HCT116 (cell line): ENCODE measurements around the gene DOCK2. TPM values are rescaled to one million over a fixed set of nuclear protein-coding genes. Genes with fewer than 3 reads are reported as not detected.

Source experiments
- ATAC-seq: fragments of 200-7000 bp; cut with Tn5 transposase; 2 replicates; pipeline ENCODE4 v1.9.1; 2020; ENCODE audit warnings: mild to moderate bottlenecking, moderate library complexity
- BruUV-seq: library from RNA; stranded (reverse); fragments of 400-500 nt; replicated peaks from 2 replicates; lab custom pipeline; 2021; lab: Mats Ljungman, UMichigan
- CTCF ChIA-PET: fragments of 300-600 bp; sonication (Branson Sonifier 250); formaldehyde crosslinking; loops from one replicate; lab custom pipeline; 2021; ENCODE audit warnings: antibody characterized with exemption; lab: Charles Lee
- POLR2A ChIA-PET: fragments of 300-600, 350-600 bp; sonication (Branson Sonifier 250); formaldehyde crosslinking; loops from one replicate; lab custom pipeline; 2021; ENCODE audit warnings: antibody characterized with exemption; lab: Charles Lee
- RAD21 ChIA-PET, 2 experiments: fragments of 300-600 bp; sonication (Branson Sonifier 250); formaldehyde crosslinking; loops; one replicate each; lab custom pipeline; 2023; ENCODE audit warnings: low total read pairs in 2 of 2; ENCODE audit not compliant: uncharacterized antibody in 2 of 2, unreplicated experiment in 2 of 2, low non-redundant PET in 1 of 2; lab: Charles Lee
- DNase-seq: peaks from one replicate; pipeline ENCODE4 v3.0.0-alpha.2; 2010; ENCODE audit warnings: low read depth, low spot score
- H2AFZ ChIP-seq: fragments of 200-600 bp; shearing (Covaris generic), sonication (generic); 2 replicates; pipeline ENCODE4 v1.6.1; 2017; ENCODE audit warnings: low read depth, mixed run types, mixed read lengths, antibody characterized with exemption, low read length; ENCODE audit not compliant: poor library complexity, severe bottlenecking
- H3K27ac ChIP-seq: 2 replicates; pipeline ENCODE4 v1.5.1; 2012; ENCODE audit warnings: low read depth, low read length
- H3K27me3 ChIP-seq: fragments of 200-600 bp; sonication (generic); 2 replicates; pipeline ENCODE4 v1.6.1; 2016; ENCODE audit warnings: mixed run types, low read length, mixed read lengths; ENCODE audit not compliant: insufficient read depth
- H3K36me3 ChIP-seq, 2 experiments: fragments of 200-500 bp in 1 of 2; fragments of 200-600 bp in 1 of 2; sonication (Bioruptor generic) in 1 of 2; sonication (generic) in 1 of 2; 2 replicates each; pipeline versions ENCODE4 v1.5.1 to v1.6.1; 2014 to 2016; ENCODE audit warnings: low read length in 2 of 2, inconsistent platforms in 1 of 2, mixed read lengths in 1 of 2, mixed run types in 1 of 2; ENCODE audit not compliant: insufficient read depth in 2 of 2, control insufficient read depth in 1 of 2
- H3K4me1 ChIP-seq, 2 experiments: fragments of 200-600 bp in 1 of 2; sonication (generic) in 1 of 2; 2 replicates each; pipeline versions ENCODE4 v1.5.1 to v1.6.1; 2012 to 2017; ENCODE audit warnings: low read length in 2 of 2, inconsistent platforms in 1 of 2, mild to moderate bottlenecking in 1 of 2, mixed read lengths in 1 of 2, mixed run types in 1 of 2, moderate library complexity in 1 of 2; ENCODE audit not compliant: insufficient read depth in 2 of 2, control insufficient read depth in 1 of 2
- H3K4me2 ChIP-seq: fragments of 200-600 bp; sonication (generic); 2 replicates; pipeline ENCODE4 v1.6.1; 2017; ENCODE audit warnings: mixed run types, low read length, mixed read lengths
- H3K4me3 ChIP-seq, 2 experiments: fragments of 200-600 bp in 1 of 2; sonication (generic) in 1 of 2; replicated peaks in 1 of 2; 2 replicates each; pipeline ENCODE4 v1.5.1; 2011 to 2016; ENCODE audit warnings: low read length in 2 of 2, control low read depth in 1 of 2, low read depth in 1 of 2, mild to moderate bottlenecking in 1 of 2, mixed read lengths in 1 of 2, mixed run types in 1 of 2
- H3K79me2 ChIP-seq: fragments of 200-600 bp; sonication (generic); 2 replicates; pipeline ENCODE4 v1.6.1; 2017; ENCODE audit warnings: mild to moderate bottlenecking, mixed run types, low read length, moderate library complexity, mixed read lengths; ENCODE audit not compliant: insufficient read depth
- H3K9ac ChIP-seq: fragments of 200-600 bp; sonication (generic); 2 replicates; pipeline ENCODE4 v1.6.1; 2016; ENCODE audit warnings: low read length, mixed read lengths
- H3K9me2 ChIP-seq: fragments of 200-600 bp; sonication (generic), shearing (Covaris generic); 2 replicates; pipeline ENCODE4 v1.6.1; 2017; ENCODE audit warnings: mixed run types, mild to moderate bottlenecking, moderate library complexity; ENCODE audit not compliant: insufficient read depth
- H3K9me3 ChIP-seq, 2 experiments: fragments of 200-500 bp in 1 of 2; fragments of 200-600 bp in 1 of 2; sonication (Bioruptor generic) in 1 of 2; sonication (generic) in 1 of 2; 2 replicates each; pipeline ENCODE4 v1.6.1; 2014 to 2017; ENCODE audit warnings: low read length in 2 of 2, mixed read lengths in 2 of 2, inconsistent platforms in 1 of 2, low read depth in 1 of 2, mild to moderate bottlenecking in 1 of 2, mixed run types in 1 of 2, moderate library complexity in 1 of 2; ENCODE audit not compliant: control insufficient read depth in 1 of 2, insufficient read depth in 1 of 2
- H4K20me1 ChIP-seq: fragments of 200-600 bp; sonication (generic), shearing (Covaris generic); 2 replicates; pipeline ENCODE4 v1.6.1; 2017; ENCODE audit warnings: mixed run types, mild to moderate bottlenecking, moderate library complexity; ENCODE audit not compliant: insufficient read depth
- CBX3 ChIP-seq: IDR thresholded peaks from 2 replicates; pipeline ENCODE4 v1.6.1; 2012; ENCODE audit warnings: low read depth
- CEBPB ChIP-seq: IDR thresholded peaks from 2 replicates; pipeline ENCODE4 v1.6.1; 2012; ENCODE audit warnings: low read depth
- EGR1 ChIP-seq: IDR thresholded peaks from 2 replicates; pipeline ENCODE4 v1.6.1; 2012; ENCODE audit warnings: low read depth
- ELF1 ChIP-seq: IDR thresholded peaks from 2 replicates; pipeline ENCODE4 v1.6.1; 2012; ENCODE audit warnings: low read depth, borderline replicate concordance
- EZH2phosphoT487 ChIP-seq: fragments of 200-600 bp; IDR thresholded peaks from 2 replicates; pipeline ENCODE4 v1.6.1; 2018; ENCODE audit warnings: antibody characterized with exemption, borderline replicate concordance
- FOSL1 ChIP-seq: IDR thresholded peaks from 2 replicates; pipeline ENCODE4 v1.6.1; 2012; ENCODE audit warnings: low read depth
- MAX ChIP-seq: IDR thresholded peaks from 2 replicates; pipeline ENCODE4 v1.6.1; 2012
- RAD21 ChIP-seq: IDR thresholded peaks from 2 replicates; pipeline ENCODE4 v1.6.1; 2012; ENCODE audit warnings: low read depth, mild to moderate bottlenecking
- REST ChIP-seq: IDR thresholded peaks from 2 replicates; pipeline ENCODE4 v1.6.1; 2012; ENCODE audit warnings: low read depth
- SIN3A ChIP-seq: IDR thresholded peaks from 2 replicates; pipeline ENCODE4 v1.6.1; 2012; ENCODE audit warnings: low read depth
- SP1 ChIP-seq: IDR thresholded peaks from 2 replicates; pipeline ENCODE4 v1.6.1; 2012; ENCODE audit warnings: low read depth
- SRF ChIP-seq: IDR thresholded peaks from 2 replicates; pipeline ENCODE4 v1.6.1; 2012; ENCODE audit warnings: low read depth
- TCF7L2 ChIP-seq: IDR thresholded peaks from 2 replicates; pipeline ENCODE4 v1.7.0; 2011; ENCODE audit warnings: borderline replicate concordance, inconsistent platforms; ENCODE audit not compliant: insufficient read depth, insufficient read length; ENCODE audit errors: extremely low read depth
- ZFX ChIP-seq: fragments of 450-650 bp; IDR thresholded peaks from 2 replicates; pipeline ENCODE4 v1.6.1; 2017
- ZNF274 ChIP-seq: fragments of 200-500 bp; sonication (Bioruptor generic); IDR thresholded peaks from 2 replicates; pipeline ENCODE4 v1.6.1; 2014; ENCODE audit warnings: mild to moderate bottlenecking, low read depth, low read length, inconsistent platforms
- intact Hi-C: fragments of 100-400 bp; cut with micrococcal nuclease; formaldehyde crosslinking; loops from 2 replicates; pipeline ENCODE4 v1.10.0; 2022
- total RNA-seq: library from RNA; stranded (reverse); gene quantifications from one replicate; pipeline ENCODE4 v1.2.1, GENCODE V29; 2021; ENCODE audit not compliant: unreplicated experiment

The DOCK2 gene
- total RNA-seq, 1 experiment from 2014 or later = 0.89 TPM

- Histone ChIP-seq H3K4me1 (no peaks in the 10 kb centered on the region), H3K79me2 (no peaks in the 10 kb centered on the region), H3K9me2 (no peaks in the 10 kb centered on the region), H3K9me3 (no peaks in the 10 kb centered on the region), H3K4me2 (no peak overlapping the region), H3K27me3 (peaks cover 39% of the 10 kb centered on the region), H4K20me1 (no peaks in the 10 kb centered on the region), H3K9ac (no peak overlapping the region), H3K27ac (no peak overlapping the region), H3K4me3 (no peak overlapping the region), H3K36me3 (no peaks in the 10 kb centered on the region), H2AFZ (no peak overlapping the region)
- ChIA-PET CTCF (no interaction called here), POLR2A (no interaction called here), RAD21 (no interaction called here)
- DNase-seq = no peak
- no peak for TF ChIP-seq REST
- no peak for TF ChIP-seq RAD21
- no peak for TF ChIP-seq ZNF274
- TF ChIP-seq CBX3 = no peak
- ATAC-seq = no peak
- intact Hi-C loops = no loop called here
- BruUV-seq = no TSS peak
These were observed 154.2 kb downstream of the DOCK2 start for GRCh38 chr5:169791251-169791650.

- no TSS peak for BruUV-seq
- Histone ChIP-seq H3K9ac (no peak overlapping the region), H4K20me1 (no peaks in the 10 kb centered on the region), H3K79me2 (no peaks in the 10 kb centered on the region), H3K4me1 (no peaks in the 10 kb centered on the region), H3K9me3 (no peaks in the 10 kb centered on the region), H3K27ac (no peak overlapping the region), H3K4me2 (no peak overlapping the region), H2AFZ (no peak overlapping the region), H3K4me3 (no peak overlapping the region), H3K36me3 (no peaks in the 10 kb centered on the region), H3K27me3 (peaks cover 45% of the 10 kb centered on the region), H3K9me2 (no peaks in the 10 kb centered on the region)
- RAD21 ChIA-PET = no interaction called here
- intact Hi-C loops = no loop called here
- POLR2A ChIA-PET = no interaction called here
- DNase-seq (no peak), ATAC-seq (no peak)
- CTCF ChIA-PET = no interaction called here
- TF ChIP-seq ELF1 = no peak
- TF ChIP-seq RAD21 = peak; percentile 26; the same call in 1 of the 2 replicates
- TF ChIP-seq ZNF274 = no peak
- TF ChIP-seq TCF7L2 = no peak
- TF ChIP-seq EGR1 = peak; percentile 51; the same call in 1 of the 2 replicates
- TF ChIP-seq SIN3A = no peak
- TF ChIP-seq ZFX = no peak
- TF ChIP-seq MAX = no peak
- TF ChIP-seq EZH2phosphoT487 = no peak
- TF ChIP-seq SRF = no peak
- TF ChIP-seq CEBPB = no peak
- no peak for TF ChIP-seq REST
- TF ChIP-seq FOSL1 = no peak
- TF ChIP-seq SP1 = no peak
These were observed 158.3 kb downstream of the DOCK2 start for GRCh38 chr5:169795338-169795737.
